HepG2 (cell line): Measurements from ENCODE around the gene PIP4K2B. TPM values are rescaled to one million over a fixed set of nuclear protein-coding genes. Genes with fewer than 3 reads are reported as not detected.

ENCODE experiments used
- ATAC-seq: fragments of 200-7000 bp; cut with Tn5 transposase; 3 replicates; pipeline ENCODE4 v1.9.1; 2020; ENCODE audit warnings: mild to moderate bottlenecking, moderate library complexity
- BruUV-seq: library from RNA; stranded (reverse); fragments of 400-500 nt; replicated peaks from 2 replicates; lab custom pipeline; 2021; lab: Mats Ljungman, UMichigan
- CTCF ChIA-PET: fragments of 300-600 bp; formaldehyde crosslinking; extraction: SDS; loops from one replicate; lab custom pipeline; 2021; ENCODE audit warnings: low total read pairs, inconsistent platforms, low intra/inter-chr PET ratio; lab: Yijun Ruan, JAX
- POLR2A ChIA-PET: fragments of 350-600 bp; sonication (Branson Sonifier 250); formaldehyde crosslinking; loops from one replicate; lab custom pipeline; 2020; ENCODE audit warnings: antibody characterized with exemption, inconsistent platforms; lab: Yijun Ruan, JAX
- DNase-seq: peaks from one replicate; pipeline ENCODE4 v3.0.0-alpha.2; 2015; ENCODE audit warnings: low spot score
- FAIRE-seq: peaks from 3 replicates; lab custom pipeline; 2011; peaks lifted over from hg19 to GRCh38; lab: Jason Lieb, UNC
- H2AFZ ChIP-seq: one replicate; pipeline ENCODE4 v1.6.1; 2011; ENCODE audit warnings: low read length, inconsistent platforms
- H3K27ac ChIP-seq: fragments of 300-600 bp; 3 replicates; pipeline ENCODE4 v1.8.0; 2011; ENCODE audit warnings: mixed run types, mild to moderate bottlenecking, mixed read lengths, low read length, inconsistent platforms; ENCODE audit not compliant: insufficient read depth; ENCODE audit errors: extremely low read length
- H3K27me3 ChIP-seq, 2 experiments: fragments of 200-600 bp in 1 of 2; 2 replicates in 1 of 2; 3 replicates in 1 of 2; pipeline versions ENCODE4 v1.6.0 to v1.8.0; 2011; ENCODE audit warnings: low read length in 2 of 2, mild to moderate bottlenecking in 2 of 2, moderate library complexity in 2 of 2, inconsistent platforms in 1 of 2; ENCODE audit not compliant: insufficient read depth in 2 of 2, control insufficient read depth in 1 of 2
- H3K36me3 ChIP-seq, 2 experiments: fragments of 200-600 bp in 1 of 2; replicated peaks in 1 of 2; 2 replicates in 1 of 2; 3 replicates in 1 of 2; pipeline versions ENCODE4 v1.5.1 to v1.8.0; 2011; ENCODE audit warnings: low read length in 2 of 2, inconsistent platforms in 1 of 2; ENCODE audit not compliant: insufficient read depth in 2 of 2, control insufficient read depth in 1 of 2
- H3K4me1 ChIP-seq: 2 replicates; pipeline ENCODE4 v1.5.1; 2012; ENCODE audit warnings: low read length, inconsistent platforms; ENCODE audit not compliant: insufficient read depth
- H3K4me2 ChIP-seq: 2 replicates; pipeline ENCODE4 v1.6.0; 2011; ENCODE audit warnings: low read depth, low read length, inconsistent platforms
- H3K4me3 ChIP-seq, 3 experiments: fragments of 200-600 bp in 1 of 3; sonication (generic), shearing (Covaris generic) in 1 of 3; replicated peaks in 1 of 3; 2 replicates each; pipeline ENCODE4 v1.5.1; 2011 to 2016; ENCODE audit warnings: low read length in 3 of 3, inconsistent platforms in 2 of 3, low read depth in 2 of 3, mild to moderate bottlenecking in 2 of 3, control low read depth in 1 of 3, mixed read lengths in 1 of 3; ENCODE audit not compliant: insufficient read depth in 1 of 3
- H3K79me2 ChIP-seq: one replicate; pipeline ENCODE4 v1.6.1; 2011; ENCODE audit warnings: low read length, inconsistent platforms; ENCODE audit not compliant: insufficient read depth
- H3K9ac ChIP-seq: 2 replicates; pipeline ENCODE4 v1.6.0; 2011; ENCODE audit warnings: mild to moderate bottlenecking, low read depth, low read length, inconsistent platforms; ENCODE audit not compliant: insufficient read depth
- H3K9me3 ChIP-seq: 2 replicates; pipeline ENCODE4 v1.5.1; 2012; ENCODE audit warnings: mild to moderate bottlenecking, low read length
- H4K20me1 ChIP-seq: 2 replicates; pipeline ENCODE4 v1.6.0; 2011; ENCODE audit warnings: inconsistent platforms, mild to moderate bottlenecking, low read length, moderate library complexity; ENCODE audit not compliant: insufficient read depth
- ATAD3A ChIP-seq: sonication (generic); formaldehyde crosslinking; IDR thresholded peaks from 2 replicates; pipeline ENCODE4 v1.4.0; 2020; ENCODE audit warnings: missing genetic modification reagents
- IKZF4 ChIP-seq: sonication (generic); formaldehyde crosslinking; IDR thresholded peaks from 2 replicates; pipeline ENCODE4 v1.5.1; 2020; ENCODE audit warnings: borderline replicate concordance, mild to moderate bottlenecking, low read depth, missing genetic modification reagents; ENCODE audit errors: not compliant biosample characterization
- KMT2A ChIP-seq: sonication (generic); formaldehyde crosslinking; IDR thresholded peaks from 2 replicates; pipeline ENCODE4 v1.4.0; 2020; ENCODE audit warnings: missing genetic modification reagents
- TFE3 ChIP-seq: IDR thresholded peaks from 2 replicates; pipeline ENCODE4 v1.6.1; 2016
- ZNF7 ChIP-seq: IDR thresholded peaks from 2 replicates; pipeline ENCODE4 v1.6.1; 2016; ENCODE audit warnings: missing biosample characterization, missing genetic modification reagents
- ZZZ3 ChIP-seq: sonication (generic); formaldehyde crosslinking; IDR thresholded peaks from 2 replicates; pipeline ENCODE4 v1.4.0; 2020; ENCODE audit warnings: missing genetic modification reagents, mild to moderate bottlenecking, borderline replicate concordance
- WGBS: methylation state at CpG from one replicate; pipeline ENCODE4 v1.1.6; 2017; ENCODE audit warnings: low lambda C conversion rate; 5-methylcytosine and 5-hydroxymethylcytosine counted together
- in situ Hi-C: cut with HindIII; loops from 2 replicates; pipeline ENCODE4 v1.10.0; 2017; ENCODE audit warnings: low pct_unique_long_range_greater_than_20kb; ENCODE audit not compliant: extremely low pct_ligation_motif_present
- intact Hi-C: fragments of 100-400 bp; cut with micrococcal nuclease; formaldehyde crosslinking; loops from one replicate; pipeline ENCODE4 v1.10.0; 2022; ENCODE audit not compliant: unreplicated experiment
- polyA plus RNA-seq, 8 experiments: library from polyadenylated mRNA; depleted of rRNA in 3 of 8; stranded (reverse) in 7 of 8; unstranded in 1 of 8; fragments of >200 nt; fragmentation: Illumina TruSeq in 4 of 8; extraction: Trizol in 4 of 8; gene quantifications; 2 replicates each; pipeline versions ENCODE4 v1.2.1 to v1.2.3, GENCODE V29; 2011 to 2016; ENCODE audit warnings: low read depth in 4 of 8, missing spikeins in 1 of 8, mixed read lengths in 1 of 8; ENCODE audit not compliant: insufficient read depth in 1 of 8
- total RNA-seq, 5 experiments: library from RNA; depleted of rRNA; stranded (reverse); fragments of >200 nt; fragmentation: Illumina TruSeq; extraction: Trizol; gene quantifications; 2 replicates each; pipeline ENCODE4 v1.2.3, GENCODE V29; 2016; ENCODE audit warnings: low read depth in 1 of 5
- TF ChIP-seq, protein P1 (sequence below), 2 experiments: sonication (generic) in 1 of 2; formaldehyde crosslinking in 1 of 2; IDR thresholded peaks; 2 replicates each; pipeline versions ENCODE4 v1.5.1 to v1.6.1; 2011 to 2020; ENCODE audit warnings: borderline replicate concordance in 1 of 2, low read depth in 1 of 2, low read length in 1 of 2, mild to moderate bottlenecking in 1 of 2, missing genetic modification reagents in 1 of 2, moderate library complexity in 1 of 2

The PIP4K2B gene
- total and polyA plus RNA-seq, 2 of the 13 experiments (the other 11 are each of a cell fraction or from before 2014, with no cell fraction given) = 20.4 to 54.0 TPM

DNA sequence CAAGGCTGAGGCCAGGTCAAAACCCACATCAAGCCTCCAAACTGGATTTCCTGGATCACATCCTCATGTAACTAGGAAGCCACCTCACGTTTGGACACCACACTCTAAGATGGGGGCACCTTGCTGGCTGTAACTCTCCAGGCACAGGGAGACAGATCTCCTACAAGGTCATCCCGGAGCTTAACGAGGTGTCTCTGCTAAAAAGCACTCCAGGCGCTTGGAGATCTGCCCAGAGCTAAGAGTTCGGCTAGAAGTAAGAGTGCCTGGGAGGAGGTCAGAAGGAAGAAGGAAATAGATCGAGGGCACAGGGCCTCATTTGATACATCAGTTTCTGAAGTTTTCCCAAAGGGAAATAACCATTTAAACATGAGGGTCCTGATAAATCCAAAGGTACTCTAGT is 30.9 kb downstream of the PIP4K2B start:
- H3K27ac ChIP-seq = no peak overlapping the region
- DNase-seq = no peak
- H4K20me1 ChIP-seq = no peaks in the 10 kb centered on the region
- no TSS peak for BruUV-seq
- no peak for TF ChIP-seq ZNF7 (CRISPR knock-in tag)
- no peak for TF ChIP-seq ATAD3A (CRISPR knock-in tag)
- no peak for TF ChIP-seq KMT2A (CRISPR knock-in tag)
- no peak for TF ChIP-seq TFE3
- no peak for TF ChIP-seq ZZZ3 (CRISPR knock-in tag)
- no peak for TF ChIP-seq IKZF4
- TF ChIP-seq, protein P1, sequence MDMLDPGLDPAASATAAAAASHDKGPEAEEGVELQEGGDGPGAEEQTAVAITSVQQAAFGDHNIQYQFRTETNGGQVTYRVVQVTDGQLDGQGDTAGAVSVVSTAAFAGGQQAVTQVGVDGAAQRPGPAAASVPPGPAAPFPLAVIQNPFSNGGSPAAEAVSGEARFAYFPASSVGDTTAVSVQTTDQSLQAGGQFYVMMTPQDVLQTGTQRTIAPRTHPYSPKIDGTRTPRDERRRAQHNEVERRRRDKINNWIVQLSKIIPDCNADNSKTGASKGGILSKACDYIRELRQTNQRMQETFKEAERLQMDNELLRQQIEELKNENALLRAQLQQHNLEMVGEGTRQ (IDR thresholded peaks at IDR 0.05; ENCODE audit: low read depth, low read length) = no peak
- TF ChIP-seq, protein P1 (CRISPR knock-in tag; IDR thresholded peaks at IDR 0.05; ENCODE audit: borderline replicate concordance) = no peak
- intact Hi-C loops (no loop called here), in situ Hi-C loops (loop anchor here (25.0 kb wide), 1 partner anchor 394 kb away; the partner anchor contains the start of genes ARL5C and PLXDC1)
- ATAC-seq = no peak
- no peak overlapping the region for H3K4me3 ChIP-seq
- ChIA-PET CTCF (no interaction called here), POLR2A (interaction anchor here (1.2 kb wide), 1 partner anchor 16 kb away, joined by 3 read pairs; the partner anchor contains the start of gene PSMB3)
- H2AFZ ChIP-seq = no peak overlapping the region
- no peaks in the 10 kb centered on the region for H3K27me3 ChIP-seq
- FAIRE-seq = no peak
- WGBS = 96% methylated on average over 6 of the region's 6 CpGs
- no peaks in the 10 kb centered on the region for H3K4me1 ChIP-seq
- no peaks in the 10 kb centered on the region for H3K9me3 ChIP-seq
- H3K9ac ChIP-seq = no peak overlapping the region
- H3K79me2 ChIP-seq = no peaks in the 10 kb centered on the region
- peaks cover 60 to 94% of the 10 kb centered on the region in 2 experiments for H3K36me3 ChIP-seq
- H3K4me2 ChIP-seq = no peak overlapping the region
